DMS114 treated with DMSO at 0.1 percent for 48 hours (cell line): ENCODE data around the gene ZNF284.
A peak's percentile ranks its signal among the peaks of the same experiment; 100 is the strongest.

Experiments used
- DNase-seq: peaks from one replicate; lab custom pipeline; 2025; ENCODE audit not compliant: unreplicated experiment; lab: John Stamatoyannopoulos, UW

ZNF284 gene

GRCh38 chr19:44071824-44072542 lies at the start of gene ZNF284:
ZNF284 (plus strand) TSS chr19:44072159; CDS start chr19:44076390, 4,231 bp downstream.
- peak; percentile 76 for DNase-seq

- DNase-seq = no peak
Observed at GRCh38 chr19:44024900-44025216, 47.1 kb upstream of the ZNF284 start.

GRCh38 chr19:44025217-44025936 lies 46.6 kb upstream of the ZNF284 start, which contains the start of gene ZNF222:
ZNF222 (plus strand) TSS chr19:44025379; CDS start chr19:44025437, 58 bp downstream.
- DNase-seq = peak; percentile 76

GRCh38 chr19:44026622-44027021 lies 45.3 kb upstream of the ZNF284 start:
- no peak for DNase-seq

GRCh38 chr19:44032001-44032610 lies 39.9 kb upstream of the ZNF284 start:
- DNase-seq = no peak

- DNase-seq = no peak
Observed at GRCh38 chr19:44042147-44042546, 29.8 kb upstream of the ZNF284 start.

GRCh38 chr19:44050740-44051649 lies 21.0 kb upstream of the ZNF284 start:
- DNase-seq = no peak

GRCh38 chr19:44051650-44052402 lies 20.1 kb upstream of the ZNF284 start, which contains the start of gene ZNF223:
ZNF223 (plus strand) TSS chr19:44052036; CDS start chr19:44055177, 3,141 bp downstream.
- DNase-seq = peak; percentile 86

- DNase-seq = no peak
Observed at GRCh38 chr19:44055870-44056269, 16.1 kb upstream of the ZNF284 start.

- DNase-seq = no peak
Observed at GRCh38 chr19:44059229-44059628, 12.7 kb upstream of the ZNF284 start.

- DNase-seq = no peak
Observed at GRCh38 chr19:44061038-44061437, 10.9 kb upstream of the ZNF284 start.

GRCh38 chr19:44066305-44066704 lies 5.7 kb upstream of the ZNF284 start:
- DNase-seq = no peak

- no peak for DNase-seq
Observed at GRCh38 chr19:44069415-44069814, 2.5 kb upstream of the ZNF284 start.

- no peak for DNase-seq
Observed at GRCh38 chr19:44072543-44073401, 813 bp downstream of the ZNF284 start.

GRCh38 chr19:44076325-44076724 lies 4.4 kb downstream of the ZNF284 start:
- DNase-seq = no peak

- DNase-seq = no peak
Observed at GRCh38 chr19:44092108-44092507, 20.1 kb downstream of the ZNF284 start.

- DNase-seq = peak; percentile 91
Observed at GRCh38 chr19:44093931-44094765, 22.2 kb downstream of the ZNF284 start, which contains the start of gene ZNF224. ZNF224 (plus strand) TSS chr19:44094361; CDS start chr19:44097874, 3,513 bp downstream.

GRCh38 chr19:44107751-44108150 lies 35.8 kb downstream of the ZNF284 start:
- no peak for DNase-seq
